GM10266 (cell line): ENCODE data around the gene ZNF407.

Source experiments
- DNase-seq: peaks from one replicate; pipeline ENCODE4 v3.0.0; 2012; ENCODE audit errors: extremely low spot score
- TF ChIP-seq, protein P1 (sequence below): IDR thresholded peaks from 2 replicates; pipeline ENCODE4 v1.5.1; 2012; ENCODE audit warnings: mild to moderate bottlenecking, low read depth; ENCODE audit not compliant: control insufficient read depth, insufficient read depth; ENCODE audit errors: missing control alignments

The ZNF407 gene

DNA sequence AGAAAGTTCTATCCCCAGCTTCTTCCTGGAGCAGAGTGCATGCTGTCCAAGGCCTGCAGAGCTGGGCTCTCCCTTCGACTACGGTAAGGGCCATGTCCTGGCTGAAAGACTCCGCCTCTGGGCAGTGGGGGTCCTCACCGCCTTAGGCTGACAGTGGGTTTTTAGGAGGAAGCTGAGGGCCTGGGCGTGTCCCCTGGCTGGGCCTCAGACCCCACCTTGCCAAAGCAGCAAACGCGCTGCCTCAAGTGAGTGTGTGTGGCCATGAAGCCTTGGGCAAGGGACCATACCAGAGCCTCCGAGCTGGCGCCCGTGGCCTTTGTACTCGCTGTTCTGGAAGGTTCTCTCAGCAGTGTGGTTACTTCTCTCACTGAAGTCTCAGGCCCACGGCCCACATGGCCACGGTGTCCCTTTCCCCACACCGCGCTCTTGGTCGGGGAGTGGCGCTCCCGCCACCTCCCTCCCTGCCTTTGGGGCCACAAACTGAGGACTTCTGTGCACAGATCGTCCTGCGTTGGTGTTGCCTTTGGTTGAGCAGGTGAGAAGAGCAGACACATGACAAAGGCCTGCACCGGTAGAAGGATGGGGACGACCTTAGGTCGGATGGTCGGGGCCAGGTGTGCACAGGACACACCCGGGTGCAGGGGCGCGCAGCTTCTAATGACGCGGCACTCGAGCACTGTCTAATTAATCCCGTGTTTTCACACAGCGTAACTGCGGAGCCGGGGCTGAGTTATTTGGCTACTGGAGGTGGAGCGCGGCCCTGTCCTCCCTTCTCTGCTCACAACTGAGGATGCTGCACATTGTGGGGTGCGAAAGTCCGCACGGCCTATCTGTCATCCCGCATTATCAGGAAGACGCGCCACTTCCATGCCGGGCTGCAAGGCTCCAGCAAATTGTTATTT, 489.7 kb downstream of the ZNF407 start:
- TF ChIP-seq, protein P1, sequence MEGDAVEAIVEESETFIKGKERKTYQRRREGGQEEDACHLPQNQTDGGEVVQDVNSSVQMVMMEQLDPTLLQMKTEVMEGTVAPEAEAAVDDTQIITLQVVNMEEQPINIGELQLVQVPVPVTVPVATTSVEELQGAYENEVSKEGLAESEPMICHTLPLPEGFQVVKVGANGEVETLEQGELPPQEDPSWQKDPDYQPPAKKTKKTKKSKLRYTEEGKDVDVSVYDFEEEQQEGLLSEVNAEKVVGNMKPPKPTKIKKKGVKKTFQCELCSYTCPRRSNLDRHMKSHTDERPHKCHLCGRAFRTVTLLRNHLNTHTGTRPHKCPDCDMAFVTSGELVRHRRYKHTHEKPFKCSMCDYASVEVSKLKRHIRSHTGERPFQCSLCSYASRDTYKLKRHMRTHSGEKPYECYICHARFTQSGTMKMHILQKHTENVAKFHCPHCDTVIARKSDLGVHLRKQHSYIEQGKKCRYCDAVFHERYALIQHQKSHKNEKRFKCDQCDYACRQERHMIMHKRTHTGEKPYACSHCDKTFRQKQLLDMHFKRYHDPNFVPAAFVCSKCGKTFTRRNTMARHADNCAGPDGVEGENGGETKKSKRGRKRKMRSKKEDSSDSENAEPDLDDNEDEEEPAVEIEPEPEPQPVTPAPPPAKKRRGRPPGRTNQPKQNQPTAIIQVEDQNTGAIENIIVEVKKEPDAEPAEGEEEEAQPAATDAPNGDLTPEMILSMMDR: no peak
- no peak for DNase-seq

DNA sequence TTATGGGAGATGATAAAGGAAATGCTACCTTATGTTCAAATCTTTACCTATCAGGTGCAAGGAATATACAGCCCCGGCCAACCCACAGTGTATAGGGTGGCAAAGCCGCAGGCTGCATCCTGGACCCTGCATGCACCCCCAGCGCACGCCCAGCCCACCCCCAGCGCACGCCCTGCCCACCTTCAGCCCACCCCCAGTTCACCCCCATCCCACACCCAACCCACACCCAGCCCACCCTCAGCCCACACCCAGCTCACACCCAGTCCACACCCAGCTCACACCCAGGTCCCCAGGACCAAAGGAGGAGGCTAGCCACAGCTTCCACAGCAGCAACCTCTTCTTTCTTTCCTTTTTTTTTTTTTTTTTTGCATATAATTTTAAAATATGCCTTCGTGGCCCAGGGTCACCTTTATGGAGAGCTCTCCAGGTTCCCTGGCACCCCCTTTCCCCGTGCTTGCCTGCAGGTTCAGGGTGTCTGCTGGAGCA, 490.4 kb downstream of the ZNF407 start:
- TF ChIP-seq, protein P1: no peak
- no peak for DNase-seq

DNA sequence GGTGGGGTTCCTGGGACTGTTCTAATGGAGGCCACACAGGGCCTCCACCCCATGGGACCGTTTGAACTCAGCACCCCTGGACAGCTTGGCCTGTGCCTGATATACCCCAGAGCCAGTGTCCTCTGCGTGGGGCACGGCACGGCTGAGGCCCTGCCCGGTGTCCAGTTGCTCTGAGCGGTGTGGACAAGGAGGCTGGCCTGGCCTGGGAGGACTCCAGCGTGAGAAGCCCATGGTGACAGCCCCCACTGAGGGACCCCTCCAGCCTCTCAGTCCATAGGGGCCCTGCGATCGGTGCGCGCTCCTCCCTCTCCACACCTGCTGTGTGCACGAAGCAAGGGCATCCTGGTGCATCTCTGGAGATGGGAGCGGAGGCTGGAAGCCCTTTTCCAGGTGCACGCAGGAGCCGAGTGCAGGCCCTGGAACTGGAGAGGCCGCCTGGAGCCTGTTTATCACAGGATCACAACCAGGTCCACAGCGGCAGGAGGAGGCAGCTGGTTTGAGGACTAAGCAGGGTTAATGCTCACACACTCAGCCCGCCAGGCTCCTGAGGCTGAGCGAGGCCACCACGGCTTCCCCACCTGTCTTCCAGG, 491.0 kb downstream of the ZNF407 start:
- TF ChIP-seq, protein P1: no peak
- no peak for DNase-seq

DNA sequence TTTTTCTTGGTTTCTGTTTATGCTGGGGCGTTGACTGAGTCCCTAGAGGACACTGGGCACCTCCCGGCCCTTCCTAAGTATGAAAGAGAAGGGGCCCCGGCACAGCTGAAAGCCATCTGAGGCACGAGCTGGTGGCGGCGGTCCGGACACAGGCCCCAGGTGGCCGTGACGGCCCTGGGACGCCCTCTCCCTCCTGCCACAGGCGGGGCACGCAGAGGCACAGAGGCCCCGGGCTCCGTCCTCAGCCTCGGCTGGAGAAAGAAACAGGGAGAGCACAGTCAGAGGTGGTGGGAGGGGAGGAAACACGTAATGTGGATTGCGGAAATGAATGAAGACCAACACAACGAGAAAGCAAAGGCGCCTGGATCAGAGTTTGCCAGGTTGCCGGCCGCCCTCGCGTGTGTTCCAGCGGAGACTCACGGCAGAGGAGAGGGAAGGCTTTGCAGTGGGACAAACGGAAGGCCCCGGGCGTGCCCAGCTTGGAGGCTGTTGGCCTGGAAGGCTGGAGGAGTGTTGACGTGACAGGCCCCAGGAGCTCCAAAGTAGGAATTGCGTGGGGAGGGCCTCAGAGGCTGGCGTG, 492.2 kb downstream of the ZNF407 start:
- TF ChIP-seq, protein P1: no peak

DNA sequence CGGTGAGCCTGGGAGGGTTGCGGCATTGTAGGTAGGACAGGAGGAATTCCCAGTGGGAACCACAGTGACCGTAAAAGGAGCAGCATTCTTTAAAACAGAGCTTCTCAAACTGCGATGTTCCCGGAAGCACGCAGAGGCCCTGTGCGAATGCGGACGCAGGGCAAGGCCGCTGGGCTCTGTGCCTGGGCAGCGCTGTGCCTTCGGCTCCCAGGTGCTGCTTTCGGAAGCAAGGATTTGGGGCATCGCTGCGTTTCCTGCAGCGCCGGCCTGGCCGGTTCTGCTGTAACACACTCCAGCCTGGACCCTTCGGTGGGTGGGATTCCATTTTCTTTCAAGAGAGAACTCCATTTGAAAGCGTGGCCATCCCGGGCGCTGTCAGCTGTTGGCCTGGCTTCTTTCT, 492.7 kb downstream of the ZNF407 start:
- DNase-seq: no peak
- TF ChIP-seq, protein P1: no peak

More for the DNA sequence above, 492.2 kb downstream of the ZNF407 start:
- no peak for DNase-seq

DNA sequence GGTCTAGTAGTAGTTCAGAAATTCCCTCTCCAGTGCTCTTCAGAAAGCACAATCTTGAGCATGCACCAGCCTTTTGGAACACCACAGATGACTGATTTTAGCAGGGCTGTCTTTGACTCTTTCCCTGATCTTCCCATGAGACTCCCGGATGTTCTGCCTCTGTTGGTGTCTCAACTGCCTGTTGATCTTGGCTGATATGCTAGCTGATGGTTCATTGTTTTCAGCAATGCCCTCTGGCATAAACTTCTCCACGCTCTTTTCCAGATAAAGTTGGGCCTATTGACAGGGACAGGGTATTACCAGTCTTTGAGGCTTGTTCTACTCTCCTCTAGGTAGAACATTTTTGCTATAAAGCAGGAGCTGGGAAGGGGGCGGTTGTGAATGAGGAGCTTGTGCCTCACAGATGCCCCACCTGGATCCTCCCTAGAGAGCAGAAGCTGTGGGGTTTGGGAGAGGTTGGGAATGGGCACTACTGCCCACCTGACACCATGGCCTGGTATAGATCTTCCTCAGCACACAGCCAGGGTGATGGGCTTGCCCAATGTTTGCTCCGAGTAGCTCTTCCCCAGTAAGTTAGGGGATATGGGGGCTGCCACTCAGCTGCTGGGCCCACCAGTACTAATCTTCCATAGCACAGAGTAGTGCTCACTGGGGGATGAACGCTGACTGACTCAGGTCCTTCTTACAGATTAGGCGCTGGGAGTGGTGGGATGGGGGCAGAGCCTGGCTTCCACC, 500.0 kb downstream of the ZNF407 start:
- TF ChIP-seq, protein P1: no peak
- no peak for DNase-seq
